ENCODE measurements around the gene MAPRE3. TPM values are rescaled to one million over a fixed set of nuclear protein-coding genes. Genes with fewer than 3 reads are reported as not detected.
"Not testable (repeated sequence)": the region's sequence is repeated elsewhere in the genome, so short reads cannot be mapped to it uniquely, and the experiment has no call there.

Gene MAPRE3
- 41.2 TPM for polyA plus RNA-seq (ENCODE audit: insufficient read length)

- DNase-seq: peak; percentile 82
Measured at GRCh38 chr2:26970244-26970927, at the start of gene MAPRE3. Gene MAPRE3 (plus strand): TSS chr2:26970637. CDS start chr2:27022219, 51,582 bp downstream.

GRCh38 chr2:26921323-26921722, 49.1 kb upstream of the MAPRE3 start:
- DNase-seq: no peak

GRCh38 chr2:26922405-26923188, 47.8 kb upstream of the MAPRE3 start:
- DNase-seq: no peak

GRCh38 chr2:26923189-26923466, 47.3 kb upstream of the MAPRE3 start:
- not testable (repeated sequence) for DNase-seq

GRCh38 chr2:26924731-26925099, 45.7 kb upstream of the MAPRE3 start:
- no peak for DNase-seq

GRCh38 chr2:26925100-26925791, 45.2 kb upstream of the MAPRE3 start:
- no peak for DNase-seq

- no peak for DNase-seq
Measured at GRCh38 chr2:26927221-26927620, 43.2 kb upstream of the MAPRE3 start.

- DNase-seq: no peak
Measured at GRCh38 chr2:26932974-26933373, 37.5 kb upstream of the MAPRE3 start.

GRCh38 chr2:26933431-26934334, 36.8 kb upstream of the MAPRE3 start:
- no peak for DNase-seq

GRCh38 chr2:26934335-26934724, 36.1 kb upstream of the MAPRE3 start:
- no peak for DNase-seq

GRCh38 chr2:26934985-26935384, 35.5 kb upstream of the MAPRE3 start:
- DNase-seq: no peak

- no peak for DNase-seq
Measured at GRCh38 chr2:26936855-26937254, 33.6 kb upstream of the MAPRE3 start.

- no peak for DNase-seq
Measured at GRCh38 chr2:26938399-26939118, 31.9 kb upstream of the MAPRE3 start.

- DNase-seq: no peak
Measured at GRCh38 chr2:26940001-26940400, 30.4 kb upstream of the MAPRE3 start.

- DNase-seq: no peak
Measured at GRCh38 chr2:26941486-26941885, 29.0 kb upstream of the MAPRE3 start.

- DNase-seq: peak; percentile 51
Measured at GRCh38 chr2:26942543-26943295, 27.7 kb upstream of the MAPRE3 start.

- DNase-seq: no peak
Measured at GRCh38 chr2:26945991-26946750, 24.3 kb upstream of the MAPRE3 start.

- DNase-seq: peak; percentile 56
Measured at GRCh38 chr2:26946841-26947784, 23.3 kb upstream of the MAPRE3 start.

- no peak for DNase-seq
Measured at GRCh38 chr2:26948800-26949199, 21.6 kb upstream of the MAPRE3 start.

Data from hindlimb muscle (tissue), 1 donor.